Activated T-cell treated with anti-CD3 and anti-CD28 coated beads, Interleukin-2, amount 50 U/mL, for 24 hours (primary cell): ENCODE results near the gene SLC1A6.

ENCODE experiments used
- DNase-seq: peaks from one replicate; pipeline ENCODE4 v3.0.0-alpha.2; 2020
- H3K27ac Mint-ChIP-seq: 2 replicates; pipeline ENCODE4 v1.8.0; 2020; ENCODE audit warnings: mild to moderate bottlenecking, mixed read lengths
- H3K27me3 Mint-ChIP-seq: 2 replicates; pipeline ENCODE4 v1.8.0; 2020; ENCODE audit warnings: mixed read lengths
- H3K36me3 Mint-ChIP-seq: 2 replicates; pipeline ENCODE4 v1.8.0; 2020; ENCODE audit warnings: low read depth, mixed read lengths
- H3K4me1 Mint-ChIP-seq: 2 replicates; pipeline ENCODE4 v1.8.0; 2020; ENCODE audit warnings: low read depth, mixed read lengths
- H3K4me3 Mint-ChIP-seq: 2 replicates; pipeline ENCODE4 v1.8.0; 2020; ENCODE audit warnings: mild to moderate bottlenecking, moderate library complexity, mixed read lengths
- H3K9me3 Mint-ChIP-seq: 2 replicates; pipeline ENCODE4 v1.8.0; 2020; ENCODE audit warnings: mixed read lengths

SLC1A6 gene

DNA sequence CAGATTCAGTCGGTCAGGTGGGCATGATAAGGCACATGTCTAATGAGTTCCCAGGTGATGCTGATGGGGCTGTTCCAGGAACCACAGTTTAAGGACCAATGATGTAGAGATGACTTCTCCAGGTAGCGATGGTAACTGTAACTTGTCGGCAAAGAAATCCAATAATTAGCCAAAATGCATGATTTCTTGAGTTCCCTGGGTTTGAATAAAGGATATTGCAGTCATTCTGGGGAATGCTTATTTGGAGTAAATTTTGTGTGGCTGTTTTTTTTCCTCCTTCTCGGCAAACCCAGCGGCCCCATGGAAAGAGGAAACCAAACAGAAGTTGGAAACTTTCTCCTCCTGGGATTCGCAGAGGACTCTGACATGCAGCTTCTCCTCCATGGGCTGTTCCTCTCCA is 38.5 kb downstream of the SLC1A6 start, which contains the start of gene OR7C2:
Gene OR7C2 (plus strand): TSS at position 301 of the 400 bp plus-strand sequence. CDS start 0 bp downstream, at position 301.
- no peaks in the 10 kb centered on the region for H3K36me3 Mint-ChIP-seq
- peaks cover 5% of the 10 kb centered on the region for H3K4me1 Mint-ChIP-seq
- no peak within 1 kb of the TSS for H3K27ac Mint-ChIP-seq
- peaks cover 7% of the 10 kb centered on the region for H3K27me3 Mint-ChIP-seq
- no peaks in the 10 kb centered on the region for H3K9me3 Mint-ChIP-seq
- DNase-seq = no peak
- no peak within 1 kb of the TSS for H3K4me3 Mint-ChIP-seq

DNA sequence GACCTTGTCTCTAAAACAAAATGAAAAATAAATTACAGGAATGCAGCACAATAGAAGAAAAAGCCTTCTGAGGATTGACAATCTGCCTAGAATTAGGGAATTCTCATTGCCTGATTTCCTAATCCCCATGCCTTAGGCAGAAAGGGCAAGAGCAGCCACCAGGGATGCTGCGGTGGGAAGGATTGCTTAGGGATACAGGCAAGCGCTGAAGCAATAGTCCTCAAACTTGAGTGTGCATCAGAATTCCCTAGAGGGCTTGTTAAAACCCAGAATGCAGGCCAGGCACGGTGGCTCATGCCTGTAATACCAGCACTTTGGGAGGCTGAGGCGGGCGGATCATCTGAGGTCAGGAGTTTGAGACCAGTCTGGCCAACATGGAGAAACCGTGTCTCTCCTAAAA is 39.4 kb downstream of the SLC1A6 start:
- no peak overlapping the region for H3K4me3 Mint-ChIP-seq
- H3K36me3 Mint-ChIP-seq = no peaks in the 10 kb centered on the region
- H3K27me3 Mint-ChIP-seq = peaks cover 7% of the 10 kb centered on the region
- H3K27ac Mint-ChIP-seq = no peak overlapping the region
- H3K4me1 Mint-ChIP-seq = peaks cover 5% of the 10 kb centered on the region
- no peak for DNase-seq
- no peaks in the 10 kb centered on the region for H3K9me3 Mint-ChIP-seq

GRCh38 chr19:14933506-14933905 is 46.2 kb downstream of the SLC1A6 start:
- no peak overlapping the region for H3K27ac Mint-ChIP-seq
- H3K4me1 Mint-ChIP-seq = no peaks in the 10 kb centered on the region
- peaks cover 6% of the 10 kb centered on the region for H3K9me3 Mint-ChIP-seq
- H3K4me3 Mint-ChIP-seq = no peak overlapping the region
- no peaks in the 10 kb centered on the region for H3K36me3 Mint-ChIP-seq
- DNase-seq = no peak
- H3K27me3 Mint-ChIP-seq = peaks cover 17% of the 10 kb centered on the region

DNA sequence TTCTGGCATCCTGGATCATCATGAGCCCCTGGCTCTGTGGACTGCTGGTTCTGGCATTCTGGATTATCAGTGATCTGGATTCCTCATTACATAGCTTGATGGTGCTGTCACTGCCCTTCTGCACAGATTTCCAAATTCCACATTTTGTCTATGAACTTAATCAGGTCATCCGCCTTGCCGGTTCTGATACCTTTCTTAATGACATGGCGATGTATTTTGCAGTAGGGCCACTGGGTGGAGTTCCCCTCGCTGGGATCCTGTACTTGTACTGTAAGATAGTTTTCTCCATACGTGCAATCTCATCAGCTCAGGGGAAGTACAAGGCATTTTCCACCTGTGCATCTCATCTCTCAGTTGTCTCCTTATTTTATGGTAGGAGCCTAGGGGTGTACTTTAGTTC is 62.8 kb downstream of the SLC1A6 start:
- no peaks in the 10 kb centered on the region for H3K36me3 Mint-ChIP-seq
- no peak overlapping the region for H3K27ac Mint-ChIP-seq
- peaks cover 52% of the 10 kb centered on the region for H3K27me3 Mint-ChIP-seq
- no peak overlapping the region for H3K4me3 Mint-ChIP-seq
- no peaks in the 10 kb centered on the region for H3K4me1 Mint-ChIP-seq
- peaks cover 11% of the 10 kb centered on the region for H3K9me3 Mint-ChIP-seq
- no peak for DNase-seq

DNA sequence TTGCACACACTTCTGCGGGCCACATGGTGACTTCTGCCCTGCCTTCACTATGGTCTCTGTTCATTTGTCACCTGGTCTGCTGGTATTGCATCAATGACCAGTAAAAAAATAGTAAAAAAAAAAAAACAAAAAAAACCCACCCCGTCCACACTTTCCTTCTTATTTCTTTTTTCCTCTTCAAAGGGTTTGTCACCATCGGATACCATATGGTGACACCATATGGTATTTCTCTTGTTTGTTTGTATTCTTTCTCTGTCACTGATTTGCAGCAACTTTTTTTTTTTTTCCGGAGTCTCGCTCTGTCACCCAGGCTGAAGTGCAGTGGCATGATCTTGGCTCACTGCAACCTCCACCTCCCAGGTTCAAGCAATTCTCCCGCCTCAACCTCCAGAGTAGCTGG is 64.5 kb downstream of the SLC1A6 start:
- H3K27ac Mint-ChIP-seq = no peak overlapping the region
- no peak overlapping the region for H3K4me3 Mint-ChIP-seq
- H3K27me3 Mint-ChIP-seq = peaks cover 47% of the 10 kb centered on the region
- H3K9me3 Mint-ChIP-seq = peaks cover 11% of the 10 kb centered on the region
- no peak for DNase-seq
- no peaks in the 10 kb centered on the region for H3K36me3 Mint-ChIP-seq
- H3K4me1 Mint-ChIP-seq = no peaks in the 10 kb centered on the region

GRCh38 chr19:14906711-14907110 is 73.0 kb downstream of the SLC1A6 start:
- no peaks in the 10 kb centered on the region for H3K36me3 Mint-ChIP-seq
- peaks cover 31% of the 10 kb centered on the region for H3K27me3 Mint-ChIP-seq
- H3K9me3 Mint-ChIP-seq = no peaks in the 10 kb centered on the region
- H3K27ac Mint-ChIP-seq = no peak overlapping the region
- H3K4me1 Mint-ChIP-seq = no peaks in the 10 kb centered on the region
- DNase-seq = no peak
- no peak overlapping the region for H3K4me3 Mint-ChIP-seq

DNA sequence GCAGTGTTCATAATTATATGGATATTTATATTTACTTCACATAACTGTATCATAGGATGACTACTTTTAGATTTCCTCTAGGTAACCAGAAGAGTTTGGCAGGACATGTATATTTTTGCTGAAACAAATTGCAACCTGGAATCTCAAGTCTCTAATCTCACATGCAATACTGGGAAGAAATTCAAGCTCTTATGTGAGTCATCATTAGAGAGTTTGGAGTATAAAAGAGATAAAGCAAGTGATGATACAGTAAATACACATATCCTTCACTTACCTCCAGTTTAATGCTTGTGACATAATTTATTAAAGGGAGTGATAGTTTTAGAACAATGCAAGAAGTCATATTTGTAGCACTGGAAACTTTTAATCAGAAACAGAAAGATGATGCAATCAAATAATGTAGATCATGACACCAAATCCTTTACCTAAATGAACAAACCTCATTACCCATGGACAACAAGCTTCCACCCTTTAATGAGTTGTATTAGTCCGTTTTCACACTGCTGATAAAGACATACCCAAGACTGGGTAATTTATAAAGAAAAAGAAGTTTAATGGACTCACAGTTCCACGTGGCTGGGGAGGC is 77.9 kb downstream of the SLC1A6 start:
- no peak overlapping the region for H3K27ac Mint-ChIP-seq
- no peak overlapping the region for H3K4me3 Mint-ChIP-seq
- no peaks in the 10 kb centered on the region for H3K36me3 Mint-ChIP-seq
- no peaks in the 10 kb centered on the region for H3K9me3 Mint-ChIP-seq
- DNase-seq = no peak
- peaks cover 49% of the 10 kb centered on the region for H3K27me3 Mint-ChIP-seq
- H3K4me1 Mint-ChIP-seq = no peaks in the 10 kb centered on the region
